Brain microvascular endothelial cell (primary cell): ENCODE results near the gene FLT3.
A peak's percentile ranks its signal among the peaks of the same experiment; 100 is the strongest.

ENCODE experiments used
- DNase-seq: peaks from one replicate; pipeline ENCODE4 v3.0.0-alpha.2; 2020
- H3K27ac ChIP-seq: fragments of 250-450 bp; sonication (Bioruptor Pico); 2 replicates; pipeline ENCODE4 v1.5.1; 2020; ENCODE audit warnings: mild to moderate bottlenecking, moderate library complexity
- H3K27me3 ChIP-seq: fragments of 250-450 bp; sonication (Bioruptor Pico); replicated peaks from 2 replicates; pipeline ENCODE4 v1.5.1; 2020; ENCODE audit warnings: mild to moderate bottlenecking
- H3K36me3 ChIP-seq: fragments of 250-450 bp; sonication (Bioruptor Pico); replicated peaks from 2 replicates; pipeline ENCODE4 v1.5.1; 2020; ENCODE audit warnings: mild to moderate bottlenecking
- H3K4me3 ChIP-seq: 2 replicates; pipeline ENCODE4 v1.5.1; 2011; ENCODE audit warnings: low read depth, mild to moderate bottlenecking, control low read depth, low read length, moderate library complexity
- in situ Hi-C: cut with HindIII; loops from 2 replicates; pipeline ENCODE4 v1.10.0; 2017; ENCODE audit warnings: low sequenced_read_pairs, low pct_ligation_motif_present
- TF ChIP-seq, protein P1 (sequence below): IDR thresholded peaks from 2 replicates; pipeline ENCODE4 v1.5.1; 2011; ENCODE audit warnings: low read depth, mild to moderate bottlenecking, moderate library complexity, low read length, control low read depth, inconsistent platforms; ENCODE audit errors: missing control alignments

The FLT3 gene

DNA sequence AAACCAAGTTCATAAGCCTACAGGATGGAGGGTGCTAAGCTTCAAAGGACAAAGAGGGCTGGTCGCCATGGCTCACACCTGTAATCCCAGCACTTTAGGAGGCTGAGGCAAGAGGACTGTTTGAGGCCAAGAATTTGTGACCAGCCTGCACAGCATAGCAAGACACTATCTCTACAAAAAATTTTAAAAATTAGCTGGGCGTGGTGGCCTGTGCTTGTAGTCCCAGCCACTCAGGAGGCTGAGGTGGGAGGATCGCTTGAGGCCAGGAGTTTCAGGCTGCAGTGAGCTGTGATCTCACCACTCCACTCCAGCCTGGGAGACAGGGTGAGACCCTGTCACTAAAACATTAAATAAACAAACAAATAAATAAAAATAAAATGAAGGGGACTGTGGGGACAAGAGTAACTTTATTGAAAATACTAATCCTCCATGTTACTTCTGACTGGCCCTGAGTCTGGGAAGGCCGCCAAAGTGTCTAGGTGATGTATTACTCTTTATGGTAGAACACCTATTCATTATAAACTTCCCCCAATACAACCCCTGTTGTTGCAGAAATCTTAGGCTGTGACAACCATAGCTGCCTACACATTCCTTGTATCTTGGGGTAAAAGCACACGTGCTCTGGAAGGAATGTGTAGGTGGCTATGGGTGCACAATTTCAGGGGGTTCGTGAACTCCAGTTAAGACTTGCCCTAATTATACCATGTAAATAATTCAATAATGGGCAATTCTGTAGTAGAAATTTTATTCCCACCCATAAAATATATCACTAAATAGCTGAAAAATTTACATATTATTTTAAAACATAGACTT lies 97.3 kb downstream of the FLT3 start:
- in situ Hi-C loops: no loop called here

GRCh38 chr13:28001837-28002473 lies 98.4 kb downstream of the FLT3 start:
- TF ChIP-seq, protein P1, sequence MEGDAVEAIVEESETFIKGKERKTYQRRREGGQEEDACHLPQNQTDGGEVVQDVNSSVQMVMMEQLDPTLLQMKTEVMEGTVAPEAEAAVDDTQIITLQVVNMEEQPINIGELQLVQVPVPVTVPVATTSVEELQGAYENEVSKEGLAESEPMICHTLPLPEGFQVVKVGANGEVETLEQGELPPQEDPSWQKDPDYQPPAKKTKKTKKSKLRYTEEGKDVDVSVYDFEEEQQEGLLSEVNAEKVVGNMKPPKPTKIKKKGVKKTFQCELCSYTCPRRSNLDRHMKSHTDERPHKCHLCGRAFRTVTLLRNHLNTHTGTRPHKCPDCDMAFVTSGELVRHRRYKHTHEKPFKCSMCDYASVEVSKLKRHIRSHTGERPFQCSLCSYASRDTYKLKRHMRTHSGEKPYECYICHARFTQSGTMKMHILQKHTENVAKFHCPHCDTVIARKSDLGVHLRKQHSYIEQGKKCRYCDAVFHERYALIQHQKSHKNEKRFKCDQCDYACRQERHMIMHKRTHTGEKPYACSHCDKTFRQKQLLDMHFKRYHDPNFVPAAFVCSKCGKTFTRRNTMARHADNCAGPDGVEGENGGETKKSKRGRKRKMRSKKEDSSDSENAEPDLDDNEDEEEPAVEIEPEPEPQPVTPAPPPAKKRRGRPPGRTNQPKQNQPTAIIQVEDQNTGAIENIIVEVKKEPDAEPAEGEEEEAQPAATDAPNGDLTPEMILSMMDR: no peak
- in situ Hi-C loops: no loop called here
- no peaks in the 10 kb centered on the region for H3K27me3 ChIP-seq
- DNase-seq: no peak
- H3K27ac ChIP-seq: no peak overlapping the region
- no peaks in the 10 kb centered on the region for H3K36me3 ChIP-seq
- no peak overlapping the region for H3K4me3 ChIP-seq

More for the DNA sequence above, 97.3 kb downstream of the FLT3 start:
- H3K36me3 ChIP-seq: no peaks in the 10 kb centered on the region
- DNase-seq: no peak
- H3K4me3 ChIP-seq: no peak overlapping the region
- TF ChIP-seq, protein P1: no peak
- H3K27ac ChIP-seq: no peak overlapping the region
- H3K27me3 ChIP-seq: no peaks in the 10 kb centered on the region

GRCh38 chr13:28001049-28001448 lies 99.3 kb downstream of the FLT3 start:
- TF ChIP-seq, protein P1: no peak
- no peak overlapping the region for H3K4me3 ChIP-seq
- no peak overlapping the region for H3K27ac ChIP-seq
- no peaks in the 10 kb centered on the region for H3K36me3 ChIP-seq
- DNase-seq: no peak
- no peaks in the 10 kb centered on the region for H3K27me3 ChIP-seq
- in situ Hi-C loops: no loop called here

DNA sequence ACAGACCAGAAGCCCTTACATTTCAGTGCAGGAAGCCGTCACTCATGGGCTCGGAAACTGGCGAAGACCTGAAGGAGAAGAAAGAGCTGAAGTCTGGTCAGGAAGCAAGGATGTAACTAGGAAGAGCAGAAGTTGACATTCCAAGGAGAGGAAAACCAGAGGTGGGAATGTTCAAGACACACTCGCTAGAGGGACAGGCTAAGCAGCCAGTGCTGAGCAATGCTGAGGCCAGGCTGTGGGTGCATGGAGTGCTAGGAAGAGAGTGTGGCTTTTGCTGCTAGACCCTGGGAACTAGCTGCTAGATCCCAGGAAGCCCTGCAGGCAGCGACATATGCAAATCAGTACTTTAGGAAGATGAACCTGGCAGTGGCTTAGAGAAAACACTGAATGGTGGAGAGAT lies 99.8 kb downstream of the FLT3 start:
- DNase-seq: no peak
- no peaks in the 10 kb centered on the region for H3K36me3 ChIP-seq

DNA sequence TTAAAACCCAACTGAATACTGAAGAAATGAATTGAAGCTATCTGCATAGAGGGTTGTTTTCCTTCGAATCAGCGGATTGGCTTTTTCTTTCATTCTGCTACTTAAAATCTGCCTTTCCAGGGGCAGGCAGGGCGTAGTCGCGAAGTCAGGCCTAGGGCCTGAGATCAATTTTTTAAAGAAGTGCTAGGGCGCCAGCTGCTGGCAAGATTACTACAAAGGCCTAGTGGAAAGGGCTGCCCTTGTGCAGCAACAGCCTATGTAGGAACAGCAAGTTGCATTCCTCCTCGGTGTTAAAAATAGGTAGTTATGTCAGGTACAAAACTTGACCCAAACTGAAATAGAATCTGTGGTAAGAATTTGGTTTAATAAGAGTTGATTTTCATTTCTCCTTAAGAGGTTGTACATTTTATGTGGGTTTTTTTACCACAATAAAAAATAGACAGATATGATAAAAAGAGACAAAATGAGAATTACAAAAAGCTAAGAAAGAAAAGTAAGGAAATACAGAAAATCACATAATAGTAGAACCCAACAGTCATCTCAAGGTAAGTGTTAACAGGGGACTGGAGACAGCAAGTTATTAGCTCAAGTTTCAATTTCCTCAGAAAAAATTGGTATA lies 102.4 kb downstream of the FLT3 start:
- DNase-seq: peak; percentile 12
- Histone ChIP-seq H3K27me3 (no peaks in the 10 kb centered on the region), H3K36me3 (no peaks in the 10 kb centered on the region), H3K4me3 (no peak overlapping the region), H3K27ac (no peak overlapping the region)
- in situ Hi-C loops: no loop called here
- TF ChIP-seq, protein P1: peak; percentile 70

More for the DNA sequence above, 99.8 kb downstream of the FLT3 start:
- no peaks in the 10 kb centered on the region for H3K27me3 ChIP-seq
- H3K27ac ChIP-seq: no peak overlapping the region
- H3K4me3 ChIP-seq: no peak overlapping the region
- in situ Hi-C loops: no loop called here
- TF ChIP-seq, protein P1: no peak
